WI38 (cell line): ENCODE results near the gene ALKBH1.

Source experiments
- H3K4me3 ChIP-seq: 2 replicates; pipeline ENCODE4 v1.5.1; 2011; ENCODE audit warnings: low read depth, mild to moderate bottlenecking, control low read depth, low read length
- CTCF ChIP-seq: IDR thresholded peaks from 2 replicates; pipeline ENCODE4 v1.5.1; 2012; ENCODE audit warnings: low read depth, mild to moderate bottlenecking, control low read depth, low read length

ALKBH1 gene

DNA sequence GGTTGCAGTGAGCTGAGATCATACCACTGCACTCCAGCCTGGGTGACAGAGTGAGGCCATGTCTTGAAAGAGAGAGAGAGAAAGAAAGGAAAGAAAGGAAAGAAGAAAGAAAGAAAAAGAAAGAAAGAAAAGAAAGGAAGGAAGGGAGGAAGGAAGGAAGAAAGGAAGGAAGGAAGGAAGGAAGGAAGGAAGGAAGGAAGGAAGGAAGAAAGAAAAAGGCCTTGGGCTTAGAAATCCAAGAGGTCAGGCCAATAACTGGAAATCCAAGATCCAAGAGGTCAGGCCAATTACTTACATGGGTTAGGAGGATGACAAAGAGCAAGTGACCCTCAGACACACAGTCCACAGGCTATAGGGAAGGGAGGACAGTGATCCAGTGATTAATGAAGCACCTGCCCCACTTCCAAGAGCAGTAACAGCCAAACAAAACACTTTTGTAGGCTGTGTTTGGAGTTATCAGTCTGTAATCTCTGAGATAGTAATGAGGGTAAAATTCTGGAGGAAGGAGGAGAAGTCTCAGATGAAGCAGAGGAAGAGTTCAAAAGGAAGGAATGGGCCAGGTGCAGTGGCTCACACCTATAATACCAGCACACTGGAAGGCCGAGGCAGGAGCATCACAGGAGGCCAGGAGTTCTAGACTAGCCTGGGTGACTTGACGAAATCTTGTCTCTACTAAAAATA is 59.2 kb downstream of the ALKBH1 start:
- H3K4me3 ChIP-seq: no peak overlapping the region
- no peak for TF ChIP-seq CTCF

- no peak overlapping the region for H3K4me3 ChIP-seq
- no peak for TF ChIP-seq CTCF
Measured at GRCh38 chr14:77647853-77648252, 60.0 kb downstream of the ALKBH1 start.

DNA sequence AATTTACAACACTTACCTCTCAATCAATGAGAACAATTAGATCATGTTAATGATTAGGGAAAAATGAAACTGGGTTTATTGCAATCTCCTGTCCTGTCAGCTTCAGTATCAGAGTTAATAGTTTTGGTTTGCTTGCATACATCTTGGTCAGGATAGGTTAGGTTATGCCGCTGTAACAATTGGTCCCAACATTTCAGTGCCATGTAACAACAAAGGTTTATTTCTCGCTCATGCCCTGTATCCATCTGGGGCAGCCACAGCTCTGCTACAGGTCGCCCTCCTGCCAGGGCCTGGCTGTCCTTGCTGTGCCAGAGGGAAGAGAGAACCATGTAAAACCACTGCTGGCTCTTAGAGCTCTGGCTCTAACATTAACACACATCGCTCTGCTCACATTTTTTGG is 60.9 kb downstream of the ALKBH1 start:
- TF ChIP-seq CTCF: no peak

DNA sequence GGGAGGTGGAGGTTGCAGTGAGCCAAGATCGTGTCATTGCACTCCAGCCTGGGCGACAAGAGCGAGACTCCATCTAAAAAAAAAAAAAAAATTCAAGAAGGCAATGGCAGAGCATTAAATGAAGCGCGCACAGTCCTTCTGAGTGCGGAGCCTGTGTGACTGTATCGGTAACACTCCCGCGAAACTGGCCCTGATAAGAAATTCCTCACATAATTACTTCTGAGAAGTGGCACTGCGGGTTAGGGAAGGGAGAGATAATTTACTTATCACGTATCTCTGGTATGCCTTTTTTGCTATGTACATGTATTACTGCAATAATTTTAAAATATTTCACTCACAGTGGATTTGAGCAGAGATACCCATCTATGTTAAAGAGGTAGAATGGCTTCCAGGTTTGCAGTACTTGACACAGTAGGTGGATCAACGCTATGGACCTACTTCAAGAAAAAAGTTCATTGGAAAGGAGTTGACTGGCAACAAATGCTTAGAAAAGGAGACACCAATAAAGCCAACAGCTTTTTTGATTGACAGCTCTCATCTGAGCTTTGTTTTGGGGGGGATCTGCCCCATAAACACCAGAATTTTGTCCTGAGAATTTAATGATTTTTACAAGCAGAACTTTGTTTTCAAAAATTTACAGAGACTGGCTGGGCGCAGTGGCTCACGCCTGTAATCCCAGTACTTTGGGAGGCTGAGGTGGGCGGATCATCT is 62.1 kb downstream of the ALKBH1 start:
- TF ChIP-seq CTCF: no peak
- no peak overlapping the region for H3K4me3 ChIP-seq

More for the DNA sequence above, 60.9 kb downstream of the ALKBH1 start:
- H3K4me3 ChIP-seq: no peak overlapping the region

- TF ChIP-seq CTCF: no peak
- no peak overlapping the region for H3K4me3 ChIP-seq
Measured at GRCh38 chr14:77642407-77642806, 65.4 kb downstream of the ALKBH1 start.

DNA sequence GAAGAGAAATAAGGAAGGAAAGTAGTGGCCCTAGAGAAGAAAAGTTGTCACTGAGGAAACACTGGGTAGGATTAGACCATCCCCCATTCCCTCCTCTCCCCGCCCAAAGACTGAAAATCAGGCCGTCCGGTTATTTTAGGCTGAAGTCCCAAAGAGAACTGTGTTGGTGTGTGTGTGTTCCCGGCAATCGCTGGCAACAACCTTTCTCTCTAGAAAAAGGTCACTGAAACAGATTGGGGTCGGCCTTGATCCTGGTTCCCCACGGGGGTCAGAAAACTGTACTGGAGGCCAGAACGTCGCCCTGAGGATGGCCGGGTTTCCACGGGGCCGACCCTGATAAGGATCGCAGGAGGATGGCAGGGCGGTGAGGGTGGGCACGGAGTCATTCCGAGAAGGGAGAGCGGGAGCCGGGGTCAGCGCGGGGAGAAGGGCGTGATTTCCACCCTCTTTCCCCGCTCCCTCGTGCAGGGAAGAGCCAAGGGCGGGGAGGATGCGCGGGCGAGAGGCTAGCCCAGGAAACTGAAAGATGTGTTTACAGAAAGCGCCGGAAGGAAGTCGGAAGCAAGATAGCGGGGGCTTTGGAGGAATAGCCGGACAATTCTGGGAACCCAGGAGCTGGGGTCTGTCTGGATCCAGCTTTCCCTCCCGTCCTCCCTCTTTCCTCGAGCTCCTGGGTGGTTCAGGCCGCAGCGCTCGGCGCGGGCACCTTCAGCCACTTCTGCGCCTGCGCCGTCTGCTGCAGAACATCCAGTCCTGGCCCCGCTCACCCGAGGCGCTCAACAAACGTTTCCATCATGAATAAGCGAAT is 66.1 kb downstream of the ALKBH1 start:
- no peak overlapping the region for H3K4me3 ChIP-seq
- TF ChIP-seq CTCF: no peak
